Breast epithelium (tissue), 3 donors: Measurements from ENCODE around the gene NCS1.

Experiments used
- CTCF ChIP-seq, 3 donors: fragments of 450-650 bp; IDR thresholded peaks; one replicate each; pipeline ENCODE4 v1.5.1; 2016 to 2017; ENCODE audit warnings: antibody characterized with exemption in 3 of 3, mild to moderate bottlenecking in 3 of 3, moderate library complexity in 3 of 3
- POLR2A ChIP-seq: fragments of 450-650 bp; IDR thresholded peaks from one replicate; pipeline ENCODE4 v1.6.1; 2016; ENCODE audit warnings: antibody characterized with exemption, mild to moderate bottlenecking, moderate library complexity

- TF ChIP-seq CTCF (IDR thresholded peaks at IDR 0.05): no peak
- TF ChIP-seq POLR2A: no peak
These were observed 34.0 kb upstream of the NCS1 start for GRCh38 chr9:130138171-130138653.
